Iris pigment epithelial cell (primary cell): ENCODE measurements around the gene KCND3.
"Not testable (repeated sequence)": the region's sequence is repeated elsewhere in the genome, so short reads cannot be mapped to it uniquely, and the experiment has no call there.

Experiments
- DNase-seq: peaks from one replicate; pipeline ENCODE4 v3.0.0-alpha.2; 2011; ENCODE audit warnings: low read depth

The KCND3 gene

DNA sequence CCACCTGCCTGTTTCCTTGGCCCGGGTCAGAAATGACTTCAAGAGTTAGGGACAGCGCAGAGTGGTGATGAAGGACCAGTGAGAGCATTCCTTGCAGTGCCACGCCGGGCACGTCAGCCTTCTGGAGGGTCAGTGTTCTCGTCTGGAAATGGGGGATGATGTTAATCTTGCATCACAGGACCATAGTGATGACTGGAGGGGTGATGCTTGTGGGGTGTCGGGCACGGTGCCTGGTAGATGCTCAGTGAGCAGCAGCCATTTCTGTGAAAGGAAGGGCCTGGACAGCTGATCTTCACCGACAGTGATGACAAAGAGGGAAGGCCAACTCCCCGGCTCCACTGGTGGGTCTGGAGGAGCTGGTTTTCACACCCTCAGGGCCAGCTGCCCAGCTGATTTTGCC lies 177.6 kb downstream of the KCND3 start:
- DNase-seq = no peak

DNA sequence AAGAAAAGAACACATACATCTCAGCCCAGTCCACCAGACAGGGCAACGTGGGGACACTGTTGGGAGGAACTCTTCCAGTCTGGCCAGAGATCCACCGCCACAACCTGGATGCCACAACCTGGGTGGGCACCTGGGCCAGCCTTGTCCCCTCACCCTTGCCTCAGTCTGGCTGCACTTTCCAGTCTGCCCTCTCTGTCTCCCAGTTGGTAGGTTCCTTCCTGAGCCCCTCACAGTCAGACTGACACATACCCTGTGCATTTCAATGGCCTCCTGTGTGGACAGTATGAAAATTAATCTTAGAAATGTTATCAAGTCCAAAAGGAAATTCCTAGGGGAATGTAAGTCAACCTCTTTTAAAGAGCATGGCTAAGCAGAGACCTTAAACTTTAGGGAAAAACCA lies 184.2 kb downstream of the KCND3 start:
- no peak for DNase-seq

DNA sequence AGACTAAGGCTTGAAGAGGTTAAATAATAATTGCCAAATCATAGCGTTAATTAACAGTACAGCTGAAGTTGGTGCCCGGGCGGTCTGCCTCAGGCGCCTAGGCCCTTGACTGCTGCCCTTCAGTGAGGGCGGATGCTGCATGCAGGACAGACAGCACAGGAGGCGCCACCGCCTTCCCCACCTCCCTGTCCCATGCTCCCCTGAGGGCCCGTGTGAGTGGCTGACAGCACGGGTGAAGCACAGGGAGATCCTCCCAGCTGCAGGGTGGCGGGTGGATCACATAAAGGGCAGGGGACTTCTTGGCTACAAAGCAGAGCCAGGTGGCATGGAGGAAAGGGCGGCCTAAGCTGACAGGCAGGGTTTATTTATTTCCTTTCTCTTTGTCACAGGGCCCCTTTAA lies 184.7 kb downstream of the KCND3 start:
- no peak for DNase-seq

DNA sequence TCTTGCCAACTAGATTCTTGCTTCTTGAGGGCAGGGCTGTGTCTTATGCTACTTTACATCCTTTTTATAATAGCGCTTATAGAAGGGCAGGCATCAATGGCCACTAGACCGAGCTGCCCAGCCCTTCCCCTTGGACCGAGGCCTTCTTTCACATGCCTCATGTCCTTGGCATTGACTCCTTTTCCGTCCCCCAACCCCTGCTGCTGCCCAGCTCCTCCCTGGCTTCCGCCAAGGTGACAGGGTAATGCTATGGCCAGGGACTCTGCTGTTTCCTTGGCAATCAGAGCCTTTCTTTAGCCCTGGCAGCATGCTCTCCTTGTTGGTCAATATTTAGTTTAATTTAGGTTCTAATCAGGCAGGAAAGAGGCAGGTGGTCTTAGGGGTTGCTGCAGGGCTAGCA lies 185.5 kb downstream of the KCND3 start:
- DNase-seq = no peak

DNA sequence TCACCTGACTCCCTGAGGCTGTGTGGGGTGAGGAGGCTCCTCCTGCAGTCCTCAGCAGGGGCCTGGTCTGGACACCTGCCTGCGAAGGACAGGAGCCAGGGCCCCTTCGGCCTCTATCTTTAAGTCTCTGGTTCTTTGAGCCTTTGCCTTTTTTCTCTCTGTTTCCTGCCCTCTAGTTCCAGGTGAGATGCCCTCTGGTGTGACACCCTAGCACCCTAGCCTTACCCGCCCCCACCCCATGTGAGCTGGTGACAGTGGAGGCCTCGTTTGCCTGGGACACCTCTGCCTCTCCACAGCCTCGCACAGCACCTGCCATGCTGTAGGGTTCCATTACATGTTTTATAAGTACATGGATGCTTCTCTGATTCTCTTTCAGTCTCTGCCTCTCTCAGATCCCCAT lies 186.5 kb downstream of the KCND3 start:
- DNase-seq = no peak

DNA sequence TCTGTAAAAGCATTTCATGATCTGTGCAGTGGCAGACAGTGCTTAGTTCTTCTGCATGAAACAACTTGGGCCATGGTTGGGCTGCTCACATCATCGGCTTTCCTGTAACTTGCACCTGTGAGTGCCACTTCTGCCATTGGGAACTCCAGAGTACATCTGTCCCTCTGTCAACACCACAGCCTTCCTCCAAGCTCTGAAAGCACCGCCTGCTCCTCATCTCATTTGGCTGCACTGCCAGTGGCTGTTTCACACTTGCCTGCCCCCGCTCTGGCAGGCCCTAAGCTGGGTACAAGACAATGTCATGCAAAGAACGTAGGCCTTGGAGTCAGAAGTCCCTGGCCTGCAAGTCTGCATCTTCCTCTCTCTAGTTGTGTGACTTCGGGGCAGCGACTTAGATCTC lies 187.4 kb downstream of the KCND3 start:
- no peak for DNase-seq

DNA sequence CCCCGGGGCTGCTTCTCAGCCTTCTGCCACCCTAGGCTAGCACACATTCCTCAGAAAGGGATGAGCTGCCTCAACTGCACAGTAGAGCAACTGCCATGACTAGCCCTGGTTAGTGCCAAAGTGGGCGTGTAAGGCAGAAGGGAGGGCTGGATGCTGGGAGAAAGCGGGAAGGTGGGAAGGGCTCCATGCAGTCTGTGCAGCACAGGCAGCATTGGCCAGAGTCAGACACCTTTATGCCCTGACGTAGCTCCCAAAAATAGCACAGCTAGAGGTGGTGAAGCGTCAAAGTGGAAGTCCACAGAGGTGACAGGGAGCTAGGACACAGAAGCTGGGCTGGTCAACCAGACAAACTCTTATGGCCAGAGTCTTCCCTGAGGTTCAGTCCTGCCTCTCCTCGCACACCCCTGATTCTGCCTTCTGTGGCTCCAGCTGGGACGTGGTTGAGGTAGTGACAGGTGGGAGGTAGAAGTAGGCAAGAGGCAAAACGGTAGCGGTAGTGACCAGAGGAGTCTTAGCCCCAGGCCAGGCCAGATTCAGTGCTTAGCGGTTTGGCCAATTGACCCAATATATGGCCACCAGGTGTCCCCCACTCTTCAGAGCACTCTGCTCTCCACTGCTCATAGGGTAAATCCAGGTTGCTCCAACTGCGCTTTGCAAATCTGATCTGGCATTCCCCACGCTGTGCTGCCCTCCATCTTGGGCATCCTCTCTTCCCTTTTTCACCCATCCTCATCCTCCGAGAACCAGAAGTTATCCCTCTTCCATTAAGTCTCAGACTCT lies 188.2 kb downstream of the KCND3 start:
- DNase-seq = no peak

- DNase-seq = not testable (repeated sequence)
Measured at GRCh38 chr1:111799722-111800121, 189.7 kb downstream of the KCND3 start.

DNA sequence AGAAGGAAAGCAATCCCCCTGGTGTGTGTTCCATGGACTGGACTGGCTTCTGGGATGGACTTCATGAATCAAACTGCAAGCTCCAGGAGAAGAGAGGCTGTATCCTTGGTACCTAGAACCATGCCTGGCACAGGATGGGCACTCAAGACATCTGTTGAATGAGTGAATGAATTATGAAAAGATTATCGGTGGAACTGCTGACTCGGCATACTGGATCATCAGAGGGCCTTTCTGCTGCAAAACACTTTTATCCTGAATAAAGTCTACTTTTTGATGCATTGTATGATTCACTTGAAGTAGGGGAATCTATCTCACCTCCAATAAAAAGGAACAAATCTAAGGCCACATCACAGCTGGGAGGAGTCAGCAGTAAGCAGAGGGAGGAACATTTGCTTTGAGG lies 190.9 kb downstream of the KCND3 start:
- no peak for DNase-seq

GRCh38 chr1:111795401-111795800 lies 194.1 kb downstream of the KCND3 start:
- no peak for DNase-seq

GRCh38 chr1:111793923-111794322 lies 195.5 kb downstream of the KCND3 start:
- DNase-seq = no peak

- DNase-seq = no peak
Measured at GRCh38 chr1:111792249-111792648, 197.2 kb downstream of the KCND3 start.

DNA sequence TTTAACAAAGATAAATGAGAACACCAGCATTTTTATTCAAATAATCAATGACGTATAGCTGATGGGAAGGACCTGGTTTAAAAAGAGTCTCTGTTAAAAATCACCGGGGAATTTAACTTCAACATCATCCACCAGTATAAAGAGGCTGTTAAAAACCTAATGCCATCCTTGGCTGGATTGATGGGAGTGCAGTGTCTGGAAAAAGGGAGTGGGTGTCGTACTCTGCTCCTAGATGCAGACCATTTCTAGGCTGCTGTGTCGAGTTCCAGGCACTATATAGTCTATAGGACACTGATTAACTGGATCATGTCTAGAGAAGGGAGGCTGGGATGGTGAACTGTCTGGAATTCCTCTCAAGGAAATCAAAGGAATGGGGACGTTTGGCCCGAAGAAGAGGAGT lies 197.7 kb downstream of the KCND3 start:
- DNase-seq = no peak

DNA sequence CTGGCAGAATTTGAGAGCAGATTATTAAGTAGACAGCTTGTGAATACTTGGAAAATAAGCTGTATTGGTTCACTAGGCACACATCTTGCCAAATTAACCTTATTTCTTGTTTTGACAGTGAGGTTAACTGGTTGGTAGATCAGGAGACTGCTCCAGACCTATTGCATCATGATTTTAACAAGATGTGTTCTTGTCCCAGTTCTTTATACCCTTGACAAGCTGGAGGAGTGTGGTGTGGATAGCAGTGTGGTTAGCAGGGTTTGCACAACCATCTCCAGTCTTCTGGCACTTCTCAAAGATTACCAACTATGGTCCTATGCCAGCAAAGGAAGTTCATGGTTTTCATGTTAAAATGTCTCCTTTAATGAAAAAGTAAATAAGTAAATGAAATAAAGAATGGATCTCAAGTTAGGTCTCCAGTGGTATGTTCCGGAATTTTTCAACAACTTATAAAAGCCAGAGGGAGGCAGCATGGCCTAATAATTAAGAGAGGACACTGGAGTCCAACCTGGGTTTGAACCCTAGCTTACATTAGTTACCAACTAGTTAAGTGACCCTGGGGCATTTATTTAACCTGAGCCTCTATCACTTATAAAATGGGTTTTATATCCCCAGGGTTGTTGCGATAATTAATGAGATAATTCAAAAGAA lies 199.7 kb downstream of the KCND3 start:
- peak; percentile 37 for DNase-seq

DNA sequence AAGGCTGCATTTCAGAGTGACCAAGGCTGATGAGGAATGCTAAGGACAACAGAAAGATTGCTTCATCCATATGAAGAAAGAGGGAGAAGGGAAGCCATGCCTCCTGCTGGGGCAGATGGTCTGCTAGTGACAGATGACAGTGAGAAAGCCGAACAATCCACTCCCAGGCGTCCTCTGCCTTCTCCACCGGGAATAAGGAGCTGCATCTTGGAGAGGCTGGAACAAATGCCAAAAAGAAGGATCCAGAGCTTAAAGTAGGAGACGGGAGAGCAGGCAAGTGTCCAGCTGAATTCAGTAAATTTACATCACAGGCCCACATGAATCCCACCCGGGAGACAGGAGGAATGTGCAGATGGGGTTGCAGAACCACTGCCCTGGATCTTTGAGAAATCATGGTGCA lies 200.3 kb downstream of the KCND3 start:
- DNase-seq = no peak

DNA sequence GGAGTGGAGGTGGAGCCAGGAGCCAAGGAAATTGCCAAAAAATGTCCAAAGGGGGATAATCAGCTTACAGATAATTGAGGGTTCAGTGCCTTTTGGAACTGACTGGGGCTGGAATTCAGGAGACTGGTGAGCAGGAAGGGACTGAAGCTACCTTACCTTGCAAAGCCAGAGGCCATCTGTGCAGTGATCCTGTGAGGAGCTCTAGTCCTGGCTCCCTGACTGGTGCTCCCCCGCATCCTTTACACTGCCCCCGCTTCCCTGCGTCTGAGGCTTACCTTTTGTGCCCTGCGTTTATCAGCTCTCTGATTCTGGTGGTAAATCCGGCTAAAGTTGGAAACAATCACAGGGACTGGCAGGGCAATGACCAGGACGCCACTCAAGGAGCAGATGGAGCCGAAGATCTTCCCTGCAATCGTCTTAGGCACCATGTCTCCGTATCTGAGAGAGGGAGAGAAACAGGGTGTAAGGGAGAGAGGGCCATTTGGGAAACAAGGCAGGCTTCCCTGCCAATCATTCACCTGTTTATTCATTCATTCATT lies 202.7 kb downstream of the KCND3 start:
- DNase-seq = no peak

- no peak for DNase-seq
Measured at GRCh38 chr1:111784273-111784901, 205.1 kb downstream of the KCND3 start.

DNA sequence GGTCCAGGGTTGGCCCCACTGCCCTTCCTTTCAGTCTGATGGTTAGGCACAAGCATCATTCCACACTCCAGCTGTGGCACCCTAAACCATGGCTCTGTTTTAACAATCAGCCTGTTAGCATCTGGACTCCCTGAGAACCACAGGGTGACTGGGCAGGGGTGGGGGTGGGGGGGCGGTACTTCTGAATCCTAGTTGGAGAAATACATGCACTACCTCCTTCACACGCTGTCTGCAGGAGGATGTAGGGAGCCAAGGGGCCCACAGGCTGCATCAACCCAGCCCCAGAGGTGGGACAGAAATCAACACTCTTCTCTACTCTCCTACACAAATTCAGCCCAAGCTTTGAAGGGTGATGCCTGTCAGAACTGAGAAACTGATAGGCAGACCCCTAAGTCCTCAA lies 209.9 kb downstream of the KCND3 start:
- no peak for DNase-seq

GRCh38 chr1:111778541-111779051 lies 210.9 kb downstream of the KCND3 start:
- DNase-seq = no peak

DNA sequence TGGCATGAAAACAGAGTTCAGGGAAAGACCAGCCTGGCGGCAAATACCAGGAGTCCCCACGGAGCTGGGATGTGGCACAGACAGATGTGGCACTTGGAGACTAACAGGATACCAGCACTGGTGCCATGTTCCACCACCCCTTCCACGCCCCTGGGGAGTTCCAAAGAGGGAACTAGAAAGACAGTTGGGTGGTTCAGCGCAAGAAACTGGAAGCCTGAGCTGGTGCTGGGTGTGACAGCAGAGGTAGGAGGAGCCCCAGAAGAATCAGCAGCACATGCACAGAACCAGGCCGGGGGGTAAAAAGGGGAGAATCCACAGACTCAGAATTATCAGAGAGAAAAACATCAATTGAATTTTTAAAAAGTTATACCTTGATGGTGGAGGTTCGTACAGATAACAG lies 211.4 kb downstream of the KCND3 start:
- no peak for DNase-seq

GRCh38 chr1:111777301-111777700 lies 212.2 kb downstream of the KCND3 start:
- DNase-seq = no peak

DNA sequence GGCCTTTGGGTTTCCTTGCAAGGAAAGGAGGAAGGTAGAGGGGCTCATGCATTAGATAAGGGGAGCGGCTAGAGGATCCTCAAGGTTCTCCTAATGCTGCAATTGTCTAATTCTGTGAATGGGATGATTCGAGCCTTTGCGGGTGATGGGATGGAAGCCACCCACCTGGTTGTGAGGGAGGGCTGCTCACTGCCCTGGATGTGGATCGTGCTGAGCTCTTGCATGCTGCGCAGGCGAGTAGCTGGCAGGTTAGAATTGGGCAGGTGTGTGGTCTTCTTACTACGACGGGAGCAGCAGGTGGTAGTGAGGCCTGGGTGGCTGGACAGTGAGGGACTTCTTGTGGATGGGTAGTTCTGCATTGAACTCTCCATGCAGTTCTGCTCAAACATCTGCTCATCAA lies 212.6 kb downstream of the KCND3 start:
- no peak for DNase-seq

GRCh38 chr1:111776391-111776790 lies 213.1 kb downstream of the KCND3 start:
- DNase-seq = no peak
